Measurements from ENCODE around the gene ALKBH8. TPM values are rescaled to one million over a fixed set of nuclear protein-coding genes. Genes with fewer than 3 reads are reported as not detected.
"Not testable (repeated sequence)": the region's sequence is repeated elsewhere in the genome, so short reads cannot be mapped to it uniquely, and the experiment has no call there.

Gene ALKBH8
- total RNA-seq, 1 donor from 2014 or later, result 5.5 TPM

- ATAC-seq; DNase-seq (ENCODE audit: missing footprints); intact Hi-C loops (cut with DNase I): not testable (repeated sequence)
These were observed 99.2 kb downstream of the ALKBH8 start for GRCh38 chr11:107466275-107466866.

- intact Hi-C loops (cut with DNase I), result no loop called here
- DNase-seq (ENCODE audit: missing footprints), result peak; percentile 93
- ATAC-seq, result peak; percentile 100
These were observed 107.8 kb downstream of the ALKBH8 start, which contains the start of gene CWF19L2 for GRCh38 chr11:107457558-107458271. Gene CWF19L2 (minus strand): TSS chr11:107457825. CDS start chr11:107457816, 9 bp downstream.

- ATAC-seq (no peak), DNase-seq (ENCODE audit: missing footprints) (no peak)
- intact Hi-C loops (cut with DNase I), result no loop called here
These were observed 108.4 kb downstream of the ALKBH8 start for GRCh38 chr11:107457205-107457557.

- intact Hi-C loops (cut with DNase I), result no loop called here
- no peak for ATAC-seq
- no peak for DNase-seq (ENCODE audit: missing footprints)
These were observed 111.8 kb downstream of the ALKBH8 start for GRCh38 chr11:107453594-107454286.

Other genes starting within 250 kb of the ALKBH8 start
- 10.0 TPM for gene CWF19L2, start 107.9 kb downstream of the ALKBH8 start, total RNA-seq
- gene ELMOD1, start 25.4 kb upstream of the ALKBH8 start, total RNA-seq, result 0.41 TPM
- 23.2 TPM for gene SLN, start 146.3 kb upstream of the ALKBH8 start, total RNA-seq

Data from Right ventricle myocardium inferior (tissue), 1 donor.